GM12892 (cell line): ENCODE data around the gene HSPA1L.

ENCODE experiments used
- POLR2A ChIP-seq: IDR thresholded peaks from 2 replicates; pipeline ENCODE4 v1.6.1; 2011; ENCODE audit warnings: low read depth, low read length, control low read depth
- POLR2AphosphoS5 ChIP-seq: IDR thresholded peaks from 2 replicates; pipeline ENCODE4 v1.6.1; 2011; ENCODE audit warnings: low read depth, low read length, control low read depth
- TAF1 ChIP-seq: IDR thresholded peaks from 2 replicates; pipeline ENCODE4 v1.6.1; 2011; ENCODE audit warnings: low read depth, mild to moderate bottlenecking, control low read depth, low read length, borderline replicate concordance

GRCh38 chr6:31834367-31835250 is 19.5 kb upstream of the HSPA1L start:
- peak; percentile 93 for TF ChIP-seq TAF1
- TF ChIP-seq POLR2A = peak; percentile 100
- peak; percentile 100 for TF ChIP-seq POLR2AphosphoS5
